Activated CD4-positive, alpha-beta T cell treated with anti-CD3 and anti-CD28 coated beads for 24 hours (primary cell): ENCODE results near the gene GBX1.

Experiments
- DNase-seq, 2 donors: peaks; one replicate each; pipeline ENCODE4 v3.0.0-alpha.2; 2020; ENCODE audit warnings: low read depth in 2 of 2

GBX1 gene

DNA sequence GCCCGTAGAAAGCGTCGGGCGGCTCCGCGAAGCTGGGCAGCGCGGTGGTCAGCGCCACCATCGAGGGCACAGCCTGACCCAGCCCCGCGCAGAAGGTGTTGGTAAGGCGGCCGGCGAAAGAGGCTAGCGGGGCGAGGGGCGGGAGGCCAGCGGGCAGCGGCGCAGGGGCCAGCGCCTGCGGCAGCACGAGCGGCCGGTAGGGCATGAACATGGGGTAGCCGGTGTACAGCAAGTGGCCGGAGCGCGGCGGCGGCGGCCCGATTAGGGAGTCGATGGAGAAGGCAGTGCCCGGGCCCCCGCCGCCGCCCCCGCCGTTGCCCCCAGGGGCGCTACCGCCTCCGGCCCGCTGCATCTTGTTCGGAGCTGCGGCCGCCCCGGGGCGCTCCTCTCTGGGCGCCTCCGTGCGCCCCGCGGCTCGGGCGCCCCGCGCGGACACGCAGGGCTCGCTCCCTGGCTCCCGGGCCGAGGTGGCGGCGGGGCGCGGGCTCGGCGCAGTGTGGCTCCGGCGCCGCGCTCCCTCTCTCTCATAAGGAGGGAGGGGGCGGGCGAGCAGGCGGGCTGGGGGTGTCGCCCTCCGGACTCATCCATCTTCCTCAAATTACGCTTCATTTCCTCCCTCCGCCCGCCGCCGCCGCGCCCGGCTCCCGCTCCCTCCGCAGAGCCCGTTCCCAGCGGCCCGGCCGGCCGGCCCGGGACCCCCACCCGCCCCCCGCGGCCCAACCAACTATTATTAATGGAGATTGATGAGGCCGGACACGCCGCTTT lies at the start of gene GBX1:
Gene GBX1, minus strand, starts transcription at position 498 of the 765 bp plus-strand sequence. Its CDS starts 146 bp downstream, at position 352.
- DNase-seq, result no peak

DNA sequence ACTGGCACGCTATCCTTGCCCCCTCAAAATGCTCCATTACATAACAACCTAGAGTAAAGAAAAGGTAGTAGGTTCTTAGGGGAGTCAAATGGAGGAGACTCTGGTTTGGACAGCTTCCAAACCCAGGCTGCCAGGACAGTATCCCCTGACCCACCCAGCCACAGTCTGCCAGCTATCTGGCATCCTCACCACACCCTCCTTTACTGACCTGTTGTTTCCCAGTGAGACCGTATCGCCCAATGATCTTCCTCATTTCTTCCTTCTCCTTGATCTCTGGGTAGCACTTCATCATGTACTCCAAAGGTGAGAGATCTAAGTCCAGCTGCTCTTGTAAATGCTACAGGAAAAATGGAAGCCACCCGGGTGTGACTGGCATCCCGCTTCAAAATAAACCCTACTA lies 47.9 kb upstream of the GBX1 start:
- no peak for DNase-seq

DNA sequence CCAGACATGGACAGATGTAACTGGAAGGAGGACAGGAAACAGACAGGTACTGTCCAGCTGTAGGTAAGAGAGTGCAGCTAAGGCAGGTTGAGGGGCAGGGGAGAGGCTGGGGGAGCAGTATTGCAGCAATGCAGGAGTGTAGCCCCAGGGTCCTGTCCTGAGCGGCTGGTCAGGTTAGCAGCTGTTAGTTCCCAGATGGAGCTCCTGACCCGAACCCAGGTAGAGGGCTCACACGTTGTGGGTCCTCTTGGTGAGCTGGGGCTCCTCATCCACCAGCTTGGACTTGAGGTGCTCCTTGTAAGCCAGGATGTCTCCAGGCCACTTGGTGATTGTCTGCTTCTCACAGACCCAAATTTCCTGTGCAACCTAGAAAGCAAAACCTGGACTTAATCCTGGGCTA lies 46.3 kb upstream of the GBX1 start:
- no peak for DNase-seq

DNA sequence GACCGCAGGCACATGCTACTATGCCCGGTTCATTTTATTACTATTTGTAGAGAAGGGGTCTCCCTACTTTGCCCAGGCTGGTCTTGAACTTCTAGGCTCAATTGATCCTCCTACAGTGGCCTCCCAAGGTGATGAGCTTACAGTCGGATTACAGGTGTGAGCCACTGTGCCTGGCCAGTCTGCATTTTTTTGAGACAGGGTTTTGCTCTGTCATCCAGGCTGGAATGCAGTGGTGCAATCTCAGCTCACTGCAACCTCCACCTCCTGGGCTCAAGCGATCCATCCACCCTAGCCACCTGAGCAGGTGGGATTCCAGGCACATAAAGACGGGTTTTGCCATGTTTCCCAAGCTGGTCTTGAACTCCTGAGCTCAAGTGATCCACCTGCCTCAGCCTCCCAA lies 45.1 kb upstream of the GBX1 start:
- no peak for DNase-seq

DNA sequence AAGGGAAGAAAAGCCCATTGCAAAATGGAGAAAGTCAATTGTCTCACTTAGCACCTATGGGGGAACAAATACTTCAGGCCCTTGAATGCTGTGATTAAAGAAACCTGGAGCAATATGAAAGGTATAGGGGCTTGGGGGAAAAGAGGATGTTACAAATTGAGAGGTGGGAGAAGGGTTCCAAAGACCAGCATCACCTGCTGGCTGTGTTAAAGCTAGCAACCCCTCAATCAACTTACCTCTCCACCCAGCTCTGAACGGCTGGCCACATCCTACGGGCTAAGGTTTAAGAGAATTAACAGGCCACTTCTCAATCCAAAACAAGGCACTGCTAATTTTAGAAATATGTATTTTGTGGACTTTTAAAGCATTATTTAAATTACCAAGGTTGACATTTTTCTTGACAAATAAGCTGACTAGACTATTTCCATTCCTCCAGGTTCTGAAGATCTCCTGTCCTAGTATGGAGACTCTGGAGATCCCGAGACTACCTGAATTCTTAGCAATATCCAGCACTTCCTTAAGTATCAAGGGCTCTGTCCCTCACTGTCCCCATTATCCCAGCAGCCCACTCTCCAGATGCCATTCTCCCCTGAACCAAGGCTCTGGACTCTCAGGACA lies 43.8 kb upstream of the GBX1 start:
- DNase-seq, result no peak

DNA sequence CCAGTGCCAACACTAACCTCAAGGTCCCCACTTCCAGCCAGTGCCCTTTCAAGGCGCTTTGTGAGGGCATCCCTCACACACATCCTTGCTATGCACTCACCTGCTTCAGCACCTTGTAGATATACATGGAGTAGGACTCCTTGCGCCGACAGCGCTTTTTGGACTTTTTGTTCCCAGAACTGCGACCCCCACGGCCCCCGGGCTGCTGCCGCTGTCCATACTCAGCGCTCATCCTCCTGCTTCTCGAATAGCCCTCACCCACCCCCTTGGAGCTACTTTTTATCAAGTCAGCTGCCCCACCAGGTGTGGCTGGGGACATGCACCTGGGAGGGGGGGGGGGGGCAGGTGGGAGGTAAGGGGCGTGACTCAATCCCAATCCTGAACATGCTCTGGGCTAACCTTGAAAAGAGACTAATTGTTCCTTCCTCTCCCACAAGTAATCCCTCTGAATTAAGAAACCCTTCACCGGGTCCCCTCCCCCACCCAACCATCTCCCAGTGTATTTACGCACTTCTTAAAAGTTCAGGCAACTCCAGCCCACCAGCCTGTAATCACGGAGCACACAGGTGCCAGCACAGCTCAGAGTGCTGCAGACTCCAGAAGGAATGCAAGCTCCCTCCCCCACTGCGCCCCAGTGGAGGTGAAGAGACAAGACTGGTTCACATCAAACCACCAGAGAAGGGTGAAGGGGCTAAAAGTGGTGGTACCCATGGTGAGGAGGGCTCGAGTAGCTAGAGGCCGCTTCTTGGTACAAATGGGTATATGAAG lies 42.8 kb upstream of the GBX1 start, which contains the start of gene H2BK1:
Gene H2BK1, minus strand, starts transcription at position 402 of the 768 bp plus-strand sequence. Its CDS starts 170 bp downstream, at position 232.
- DNase-seq, result no peak

DNA sequence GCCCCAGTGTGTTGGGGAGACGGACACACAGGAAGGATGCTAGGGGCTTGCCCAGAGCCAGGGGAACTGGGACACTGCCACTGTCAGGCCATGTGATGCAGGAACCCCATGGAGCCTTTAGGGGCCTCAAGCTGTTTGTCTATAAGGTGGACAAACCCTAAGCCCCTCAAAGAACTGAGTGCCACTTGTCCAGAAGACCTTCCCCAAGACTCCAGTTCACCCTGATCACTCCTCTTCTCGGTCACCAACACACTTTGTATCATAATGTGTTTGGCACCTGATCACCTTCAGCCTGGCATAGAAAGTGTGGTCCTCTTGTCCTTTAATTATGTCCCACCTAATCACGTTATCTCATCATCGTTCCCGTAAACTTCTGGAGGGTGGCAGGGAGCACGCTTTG lies 42.1 kb upstream of the GBX1 start:
- no peak for DNase-seq

DNA sequence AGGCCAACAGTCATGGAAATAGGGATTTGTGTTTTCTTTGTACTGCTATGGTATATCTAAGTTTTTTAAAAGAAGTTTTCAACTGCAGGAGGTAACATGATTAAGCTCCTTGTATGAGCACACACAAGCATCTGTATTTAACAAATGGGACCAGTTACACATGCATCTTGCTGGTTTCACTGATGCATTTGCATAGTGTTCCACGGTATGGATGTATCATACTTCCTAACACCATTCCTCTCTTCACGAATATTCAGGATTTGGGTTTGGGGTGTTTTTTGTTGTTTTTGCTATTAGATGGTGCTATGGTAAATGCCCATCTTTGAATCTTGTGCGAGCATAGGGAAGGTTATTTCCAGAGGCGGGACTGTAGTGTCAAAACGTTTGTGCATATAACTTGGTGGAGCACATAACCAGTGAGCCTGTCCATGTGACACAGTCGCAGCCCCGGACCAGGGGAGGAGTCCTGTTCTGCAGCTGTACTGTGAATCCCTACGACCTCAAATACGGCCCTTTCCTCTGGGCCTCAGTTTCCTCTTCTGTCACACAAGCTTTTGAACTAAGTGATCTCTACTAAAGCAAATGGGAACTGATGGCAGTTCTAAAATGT lies 40.9 kb upstream of the GBX1 start:
- DNase-seq, result no peak

DNA sequence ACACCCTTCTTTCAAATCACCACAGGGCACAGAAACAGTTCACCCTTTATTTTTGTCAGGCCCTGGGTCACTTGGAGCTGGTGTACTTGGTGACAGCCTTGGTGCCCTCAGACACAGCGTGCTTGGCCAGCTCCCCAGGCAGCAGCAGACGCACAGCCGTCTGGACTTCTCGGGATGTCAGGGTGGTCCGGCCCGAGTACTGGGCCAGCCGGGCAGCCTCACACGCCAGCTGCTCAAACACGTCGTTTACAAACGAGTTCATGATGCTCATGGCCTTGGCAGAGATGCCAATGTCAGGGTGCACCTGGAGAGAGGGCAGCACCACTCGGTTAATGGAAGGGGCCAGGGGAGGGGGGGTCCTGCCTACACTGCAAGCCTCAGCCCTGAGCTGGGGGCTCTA lies 40.3 kb upstream of the GBX1 start:
- no peak for DNase-seq

DNA sequence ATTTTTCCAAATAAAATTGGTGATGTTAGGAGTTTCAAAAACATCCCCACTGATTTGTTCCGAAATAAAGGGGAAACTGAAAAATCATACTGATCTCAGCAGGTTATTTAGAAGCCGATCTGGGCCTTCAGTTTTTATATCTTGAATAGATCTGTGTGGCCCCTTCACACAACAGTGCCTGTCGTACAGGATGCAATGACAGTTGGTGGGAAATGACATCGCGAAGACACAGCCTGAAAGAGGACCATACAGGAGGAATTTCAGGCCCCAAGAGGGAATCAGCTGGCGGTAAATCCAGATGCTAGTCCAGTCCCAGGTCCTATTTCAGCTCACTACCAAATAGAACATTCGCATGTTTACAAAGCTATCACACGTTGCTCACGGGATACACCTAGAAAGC lies 39.8 kb upstream of the GBX1 start:
- no peak for DNase-seq

DNA sequence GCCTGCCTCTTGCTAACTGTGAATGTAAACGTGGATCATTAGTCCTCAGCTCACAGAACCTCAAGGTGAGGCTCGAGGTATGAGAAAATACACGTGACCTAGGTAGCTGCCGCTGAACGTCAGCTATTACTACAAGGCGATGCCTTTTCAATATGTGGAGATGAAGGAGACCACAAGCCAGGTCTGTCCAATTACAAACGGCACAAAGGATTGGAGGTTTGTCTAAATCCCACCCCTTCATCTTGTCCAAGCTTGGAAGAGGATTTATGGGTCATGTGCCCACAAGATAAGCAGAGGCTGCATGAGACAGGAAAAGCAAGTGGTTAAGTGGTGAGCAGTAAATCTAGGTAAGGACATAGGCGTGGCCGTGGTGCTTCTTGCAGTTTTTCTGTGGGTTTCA lies 39.4 kb upstream of the GBX1 start:
- no peak for DNase-seq

DNA sequence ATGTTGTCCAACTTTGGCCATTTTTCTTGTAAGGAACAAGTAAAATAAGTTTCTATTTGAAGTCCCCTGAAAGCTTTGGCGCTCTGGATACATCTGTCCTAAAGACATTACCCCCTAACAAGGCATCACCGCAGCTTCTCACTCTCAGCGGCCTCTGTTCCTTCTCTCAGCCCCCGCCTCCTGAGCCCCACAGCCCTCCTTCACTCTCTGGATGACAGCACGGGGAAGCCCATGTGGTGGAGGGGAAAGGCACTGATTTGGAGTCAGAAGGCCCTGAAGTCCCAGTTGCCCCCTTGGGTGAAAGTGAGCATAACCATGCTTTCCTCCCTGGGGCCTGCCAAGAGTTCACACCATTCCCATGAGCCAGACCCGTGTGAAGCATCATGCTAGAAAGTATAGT lies 38.2 kb upstream of the GBX1 start:
- DNase-seq, result no peak

DNA sequence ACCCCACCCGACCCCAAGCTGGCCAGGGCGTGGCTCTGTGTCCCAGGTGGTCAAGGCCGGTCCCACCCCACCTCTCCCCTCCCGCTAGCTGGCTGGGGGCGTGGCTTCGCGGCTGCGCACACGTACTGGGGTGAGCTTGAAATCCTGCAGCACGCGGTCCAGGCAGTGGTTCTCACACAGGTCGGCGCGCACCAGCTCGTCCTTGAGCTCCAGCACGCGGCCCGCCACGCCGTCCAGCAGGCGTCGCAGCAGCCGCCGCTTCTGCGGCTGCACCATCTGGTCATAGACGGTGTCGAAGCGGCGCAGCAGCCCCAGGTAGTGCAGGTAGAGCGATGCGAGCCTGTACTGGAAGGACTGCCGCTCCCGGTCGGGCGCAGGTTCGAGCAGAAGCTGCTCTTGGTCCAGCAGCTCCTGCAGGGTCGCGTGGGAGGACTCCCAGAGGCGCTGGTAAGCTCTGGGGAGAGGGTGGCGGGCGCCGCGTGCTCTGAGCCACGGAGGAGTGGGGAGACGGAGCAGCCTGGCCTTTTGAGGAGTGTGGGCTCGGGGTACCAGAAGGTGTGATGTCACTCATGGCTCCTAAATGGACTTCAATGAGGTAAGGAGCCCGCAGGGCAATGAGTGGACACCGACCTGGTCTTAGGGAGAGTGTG lies 37.0 kb upstream of the GBX1 start:
- DNase-seq, result no peak

DNA sequence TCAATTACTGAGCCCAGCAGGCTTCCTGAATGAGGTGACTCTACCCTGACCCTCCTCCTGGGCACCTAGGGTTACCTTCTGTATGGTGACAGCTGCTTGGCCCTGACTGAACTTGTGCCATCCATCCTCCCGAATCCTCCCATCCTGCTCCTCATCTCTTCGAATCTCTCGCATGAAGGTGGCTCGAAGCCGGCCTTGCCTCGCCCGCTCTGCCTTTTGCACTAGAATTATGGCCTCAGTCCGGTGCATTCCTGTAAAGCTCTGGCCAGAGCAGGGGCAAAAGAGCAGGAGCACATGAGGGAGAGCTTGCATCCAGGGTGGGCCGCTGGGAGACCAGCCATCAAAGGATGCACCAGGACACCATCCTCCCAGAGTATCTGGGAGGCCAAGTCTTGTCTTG lies 35.3 kb upstream of the GBX1 start:
- DNase-seq, result no peak

DNA sequence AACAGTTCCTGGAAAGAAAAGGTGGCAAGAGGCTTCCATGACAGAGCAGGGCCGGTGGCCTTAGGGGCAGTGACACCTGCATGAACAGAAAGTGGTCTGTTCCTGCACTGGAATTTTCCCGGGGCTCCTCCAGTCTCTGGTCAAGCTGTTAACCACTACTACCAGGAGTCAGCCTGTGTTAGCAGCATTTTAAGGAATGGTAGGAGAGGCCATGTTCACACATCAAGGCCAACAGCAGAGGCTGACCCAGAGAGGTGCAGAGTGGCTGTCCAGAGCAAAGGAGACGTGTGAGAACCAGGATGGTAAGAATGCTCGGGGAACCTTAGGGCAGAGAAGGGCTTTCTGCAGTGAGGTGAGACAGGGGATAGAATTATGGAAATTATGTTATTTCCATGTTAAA lies 34.3 kb upstream of the GBX1 start:
- DNase-seq, result no peak

DNA sequence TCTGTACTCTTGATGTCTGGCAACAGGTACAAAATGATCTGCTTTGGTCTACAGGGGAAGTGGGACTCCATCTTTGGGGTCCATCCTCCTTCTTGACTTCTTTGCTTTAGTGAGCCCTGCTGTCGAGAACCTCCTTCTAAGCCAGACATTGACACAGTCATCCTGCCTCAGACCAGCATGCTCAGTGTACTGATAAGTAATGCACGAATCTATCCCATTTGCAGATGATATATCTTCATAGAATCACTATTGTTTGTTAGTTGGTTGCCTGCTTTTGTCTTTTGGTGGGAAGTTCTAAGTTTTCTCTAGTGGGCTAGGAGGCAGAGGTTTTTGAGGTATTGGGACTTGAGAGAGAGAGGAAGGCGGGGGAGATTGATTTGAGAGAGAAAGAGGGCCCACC lies 33.9 kb upstream of the GBX1 start:
- no peak for DNase-seq

DNA sequence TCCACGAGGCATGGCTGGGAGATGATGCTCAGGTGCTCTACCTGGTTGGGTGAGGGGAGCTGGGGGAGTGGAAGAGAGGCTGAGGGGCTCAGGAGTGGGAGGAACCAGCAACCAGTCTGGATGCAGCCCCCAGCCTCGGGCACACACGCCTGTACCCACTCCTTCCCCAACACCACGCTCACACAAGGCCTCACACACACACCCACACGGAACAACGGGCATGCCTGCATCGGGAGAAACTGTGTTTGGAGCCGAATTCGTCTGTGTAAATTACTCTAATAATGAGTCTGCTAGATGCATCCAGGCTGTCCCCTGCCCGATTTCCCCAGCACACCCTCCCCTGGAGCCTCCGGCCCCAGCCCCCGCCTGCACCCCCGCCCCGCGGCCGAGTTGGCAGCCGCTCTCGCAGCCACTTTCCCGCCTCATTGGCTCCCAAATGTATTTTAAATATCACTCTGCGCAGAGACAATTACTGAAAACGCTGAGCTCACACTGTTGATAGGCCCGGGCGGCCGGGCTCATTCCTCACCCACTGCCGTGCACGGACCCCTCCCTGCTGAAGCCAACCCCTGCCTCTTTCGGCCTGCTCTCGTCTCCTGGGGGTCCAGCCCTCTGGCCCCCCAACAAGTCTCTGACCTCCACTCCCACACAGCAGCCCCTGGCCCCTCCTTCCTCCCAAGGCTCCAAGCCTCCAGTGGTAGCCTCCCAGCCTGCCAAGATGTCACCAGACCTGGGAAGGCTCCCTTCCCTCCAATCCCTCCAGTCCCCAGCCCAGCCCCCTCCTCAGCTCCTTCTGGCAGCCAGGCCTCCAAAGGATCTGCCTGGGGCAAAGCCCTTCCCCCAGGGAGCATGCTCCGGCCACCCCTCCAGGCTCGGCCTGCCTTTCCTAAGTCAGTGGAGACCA lies 31.7 kb upstream of the GBX1 start:
- DNase-seq, result no peak

DNA sequence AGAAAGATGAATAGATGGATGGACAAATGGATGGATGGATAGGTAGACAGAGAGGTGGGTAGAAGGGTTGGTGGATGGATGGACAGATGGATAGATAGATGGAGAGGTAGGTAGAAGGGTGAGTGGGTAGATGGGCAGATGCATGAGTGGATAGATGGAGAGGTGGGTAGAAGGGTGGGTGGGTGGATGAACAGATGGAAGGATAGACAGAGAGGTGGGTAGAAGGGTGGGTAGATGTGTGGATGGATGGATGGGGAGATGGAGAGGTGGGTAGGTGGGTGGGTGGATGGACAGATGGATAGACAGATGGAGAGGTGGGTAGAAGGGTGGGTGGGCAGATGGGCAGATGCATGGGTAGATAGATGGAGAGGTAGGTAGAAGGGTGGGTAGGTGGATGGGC lies 30.4 kb upstream of the GBX1 start:
- no peak for DNase-seq

DNA sequence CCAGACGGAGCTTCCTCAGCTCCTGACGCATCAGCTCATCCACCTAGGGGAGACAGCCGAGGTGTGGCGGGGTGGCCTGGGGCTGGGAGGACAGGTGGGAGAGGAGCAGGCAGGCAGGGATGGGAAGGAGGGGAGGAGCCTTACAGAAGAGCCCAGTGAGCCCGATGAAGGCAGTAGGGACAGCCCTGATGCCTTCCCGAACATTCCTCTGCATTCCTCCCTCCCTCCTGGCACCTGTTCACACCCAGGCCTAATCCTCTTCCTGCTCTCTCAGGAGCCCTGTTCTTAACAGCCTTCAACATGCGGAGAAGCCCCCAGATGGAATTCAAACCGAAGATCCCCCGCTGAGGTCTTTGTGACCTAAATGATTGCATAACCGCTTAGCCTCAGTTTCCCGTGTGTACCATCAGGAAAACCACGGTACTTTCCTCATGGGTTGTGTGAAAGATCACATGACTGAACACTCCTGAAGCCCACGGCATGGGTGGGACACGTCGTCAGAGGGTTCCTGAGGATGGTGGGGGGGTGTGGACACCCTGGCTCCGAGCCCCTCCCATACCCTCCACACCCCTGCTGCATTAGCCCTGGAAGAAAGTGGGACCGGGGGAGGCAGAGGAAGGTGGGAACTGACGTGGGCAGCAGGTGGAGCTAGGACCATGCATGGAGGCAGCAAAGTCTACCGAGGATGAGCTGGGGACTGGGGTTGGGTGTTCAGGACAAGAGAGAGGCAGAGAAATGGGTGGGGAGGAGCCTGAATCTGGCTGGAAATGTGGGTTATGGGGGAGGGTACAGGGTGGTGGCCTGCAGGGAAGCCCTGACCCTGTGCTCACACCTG lies 28.3 kb upstream of the GBX1 start:
- DNase-seq, result no peak

DNA sequence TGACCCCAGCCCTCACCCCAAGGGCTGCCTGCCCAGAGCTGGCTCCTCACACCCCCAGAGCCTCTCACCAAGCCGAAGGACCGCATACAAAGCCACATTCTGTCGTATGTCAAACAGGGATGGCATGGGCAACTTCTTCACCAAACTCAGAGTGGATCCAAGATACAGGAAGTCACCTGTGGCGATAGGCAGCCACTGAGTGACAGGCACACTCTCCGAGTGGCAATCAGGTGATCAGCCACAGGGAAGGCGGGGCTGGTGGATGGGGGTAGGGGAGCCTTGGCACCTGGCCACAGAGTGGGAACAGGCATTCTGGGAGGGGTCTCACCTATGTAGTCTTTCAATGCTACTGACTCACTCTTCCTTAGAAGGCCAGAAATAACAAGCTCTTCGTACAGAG lies 26.7 kb upstream of the GBX1 start:
- no peak for DNase-seq
